Esophagus squamous epithelium (tissue), 5 donors: ENCODE results near the gene OR4F6. TPM values are rescaled to one million over a fixed set of nuclear protein-coding genes. Genes with fewer than 3 reads are reported as not detected.

Experiments
- DNase-seq: peaks from one replicate; lab custom pipeline; 2025; lab: John Stamatoyannopoulos, UW
- H3K27ac ChIP-seq, 4 donors: fragments of 200-600 bp; sonication (generic); one replicate each; pipeline ENCODE4 v1.5.1; 2016 to 2019; ENCODE audit warnings: mild to moderate bottlenecking in 1 of 4
- H3K27me3 ChIP-seq, 4 donors: fragments of 200-600 bp; sonication (generic); 1 replicate in 3 of 4; 2 replicates in 1 of 4; pipeline versions ENCODE4 v1.5.1 to v1.6.0; 2017 to 2021; ENCODE audit warnings: antibody characterized with exemption in 1 of 4
- H3K36me3 ChIP-seq, 3 donors: fragments of 200-600 bp; sonication (generic); one replicate each; pipeline ENCODE4 v1.5.1; 2016 to 2019
- H3K4me1 ChIP-seq, 3 donors: fragments of 200-600 bp; sonication (generic); one replicate each; pipeline ENCODE4 v1.5.1; 2017 to 2019
- H3K4me3 ChIP-seq, 4 donors: fragments of 200-600 bp; sonication (generic); 1 replicate in 3 of 4; 2 replicates in 1 of 4; pipeline ENCODE4 v1.5.1; 2016 to 2019; ENCODE audit warnings: mild to moderate bottlenecking in 2 of 4, moderate library complexity in 1 of 4
- H3K9me3 ChIP-seq, 3 donors: fragments of 200-600 bp; sonication (generic); one replicate each; pipeline ENCODE4 v1.5.1; 2016 to 2019
- CTCF ChIP-seq, 6 experiments: fragments of 450-650 bp in 4 of 6; fragments of 200-600 bp in 2 of 6; sonication (generic) in 2 of 6; IDR thresholded peaks; one replicate each; pipeline ENCODE4 v1.5.1; 2016 to 2019; ENCODE audit warnings: antibody characterized with exemption in 6 of 6, mild to moderate bottlenecking in 4 of 6, moderate library complexity in 4 of 6
- POLR2A ChIP-seq, 4 donors: fragments of 450-650 bp; IDR thresholded peaks; one replicate each; pipeline ENCODE4 v1.6.1; 2017; ENCODE audit warnings: antibody characterized with exemption in 4 of 4, mild to moderate bottlenecking in 4 of 4, moderate library complexity in 3 of 4
- WGBS, 2 donors: methylation state at CpG; one replicate each; pipeline ENCODE4 v1.1.5; 2018; 5-methylcytosine and 5-hydroxymethylcytosine counted together
- intact Hi-C: fragments of 100-400 bp; cut with DNase I; formaldehyde crosslinking; loops from one replicate; pipeline ENCODE4 v1.15.0; 2022
- total RNA-seq, 4 donors: library from RNA; depleted of rRNA; stranded (reverse); fragments of >200 nt; gene quantifications; one replicate each; pipeline ENCODE4 v1.1.0, GENCODE V29; 2016
- donor health status: DM: yes; HTN: yes; CAD: no.

Gene OR4F6
- total RNA-seq, 4 donors from 2014 or later, result not detected

DNA sequence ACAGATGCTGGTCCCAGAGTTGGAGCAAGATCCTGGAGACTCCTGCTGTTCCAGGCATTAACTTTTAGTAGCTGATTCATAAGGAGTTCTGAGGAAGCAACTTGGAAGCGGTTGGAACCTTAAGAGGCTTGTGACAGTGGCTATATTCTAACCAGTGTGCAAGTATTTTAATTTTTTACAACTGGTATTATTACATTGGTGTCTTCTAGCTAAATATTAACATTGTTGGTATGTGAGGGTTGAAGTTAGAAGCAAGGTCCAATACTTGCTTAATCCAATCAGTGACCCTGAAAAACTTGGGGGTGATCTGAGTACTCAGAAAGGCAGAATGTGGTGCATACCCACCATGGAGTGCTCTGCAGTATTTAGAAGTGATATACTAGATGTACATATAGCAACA lies 7.1 kb downstream of the OR4F6 start:
- Histone ChIP-seq H3K4me1 (no peaks in the 10 kb centered on the region), H3K9me3 (no peaks in the 10 kb centered on the region), H3K27ac (no peak overlapping the region), H3K27me3 (peaks cover 0 to 5% (median 0%) of the 10 kb centered on the region in 4 donors), H3K36me3 (no peaks in the 10 kb centered on the region), H3K4me3 (no peak overlapping the region)
- no peak for DNase-seq
- WGBS, 2 donors, result 71 to 83% methylated on average over 1 of the region's 1 CpG
- intact Hi-C loops, result no loop called here
- no peak for TF ChIP-seq CTCF (IDR thresholded peaks at IDR 0.05)
- TF ChIP-seq POLR2A (IDR thresholded peaks at IDR 0.05), result no peak

DNA sequence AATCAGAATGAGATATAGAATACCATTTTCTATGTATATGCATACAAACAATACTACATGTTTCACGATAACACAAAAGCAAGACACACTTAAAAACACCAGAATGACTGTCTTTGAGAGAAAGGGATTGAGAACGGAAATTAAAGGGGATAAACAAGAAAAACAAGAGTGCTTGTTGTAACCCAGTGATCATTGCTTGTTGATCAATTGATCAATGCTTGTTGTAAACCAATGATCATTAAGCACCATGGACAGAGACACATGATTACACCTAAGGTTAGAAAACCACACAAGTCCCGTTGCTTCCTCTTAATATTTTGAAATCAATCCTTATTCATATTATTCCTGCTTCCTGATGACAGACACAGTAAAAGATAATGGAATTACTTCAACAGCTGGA lies 7.6 kb downstream of the OR4F6 start:
- Histone ChIP-seq H3K36me3 (no peaks in the 10 kb centered on the region), H3K27me3 (peaks cover 0 to 5% (median 0%) of the 10 kb centered on the region in 4 donors), H3K4me3 (no peak overlapping the region), H3K27ac (no peak overlapping the region), H3K9me3 (no peaks in the 10 kb centered on the region), H3K4me1 (no peaks in the 10 kb centered on the region)
- no peak for TF ChIP-seq CTCF (IDR thresholded peaks at IDR 0.05)
- no peak for TF ChIP-seq POLR2A (IDR thresholded peaks at IDR 0.05)
- no peak for DNase-seq
- WGBS, 2 donors, result 42 to 48% methylated on average over 3 of the region's 3 CpGs
- intact Hi-C loops, result no loop called here

GRCh38 chr15:101811902-101812301 lies 8.6 kb downstream of the OR4F6 start, which contains the start of gene OR4F15:
TSS of gene OR4F15 (plus strand) at chr15:101812202. CDS start at chr15:101818187, 5,985 bp downstream.
- no peak within 1 kb of the TSS for H3K27ac ChIP-seq
- peaks cover 0 to 5% (median 0%) of the 10 kb centered on the region in 4 donors for H3K27me3 ChIP-seq
- H3K9me3 ChIP-seq, result no peaks in the 10 kb centered on the region
- no peaks in the 10 kb centered on the region for H3K36me3 ChIP-seq
- DNase-seq, result no peak
- intact Hi-C loops, result no loop called here
- H3K4me3 ChIP-seq, result no peak within 1 kb of the TSS
- no peaks in the 10 kb centered on the region for H3K4me1 ChIP-seq
- TF ChIP-seq CTCF (IDR thresholded peaks at IDR 0.05) (no peak), POLR2A (IDR thresholded peaks at IDR 0.05) (no peak)

GRCh38 chr15:101813803-101814534 lies 10.7 kb downstream of the OR4F6 start:
- Histone ChIP-seq H3K4me3 (no peak overlapping the region), H3K27ac (no peak overlapping the region), H3K36me3 (no peaks in the 10 kb centered on the region), H3K27me3 (no peaks in the 10 kb centered on the region), H3K9me3 (no peaks in the 10 kb centered on the region), H3K4me1 (no peaks in the 10 kb centered on the region)
- WGBS, 2 donors, result 52 to 61% methylated on average over 3 of the region's 3 CpGs
- intact Hi-C loops, result no loop called here
- TF ChIP-seq CTCF (IDR thresholded peaks at IDR 0.05) (no peak), POLR2A (IDR thresholded peaks at IDR 0.05) (no peak)
- DNase-seq, result no peak

GRCh38 chr15:101820781-101821180 lies 17.5 kb downstream of the OR4F6 start:
- 60 to 66% methylated on average over 6 of the region's 6 CpGs for WGBS, 2 donors
- TF ChIP-seq CTCF (IDR thresholded peaks at IDR 0.05) (no peak), POLR2A (IDR thresholded peaks at IDR 0.05) (no peak)
- no peaks in the 10 kb centered on the region for H3K9me3 ChIP-seq
- no peaks in the 10 kb centered on the region for H3K36me3 ChIP-seq
- no peak overlapping the region for H3K4me3 ChIP-seq
- intact Hi-C loops, result no loop called here
- no peak overlapping the region for H3K27ac ChIP-seq
- peaks cover 0 to 9% (median 0%) of the 10 kb centered on the region in 4 donors for H3K27me3 ChIP-seq
- no peaks in the 10 kb centered on the region for H3K4me1 ChIP-seq
- DNase-seq, result no peak
